Natural killer cell (primary cell): ENCODE results near the gene GTF3C4. TPM values are rescaled to one million over a fixed set of nuclear protein-coding genes. Genes with fewer than 3 reads are reported as not detected.
"Not testable (repeated sequence)": the region's sequence is repeated elsewhere in the genome, so short reads cannot be mapped to it uniquely, and the experiment has no call there.

Source experiments
- ATAC-seq, 3 donors: fragments of 150-1000 bp in 2 of 3; fragments of 200-7000 bp in 1 of 3; cut with Tn5 transposase; 1 replicate in 1 of 3; 2 replicates in 2 of 3; pipeline ENCODE4 v1.10.0; 2021; ENCODE audit warnings: mild to moderate bottlenecking in 2 of 3, moderate library complexity in 2 of 3
- DNase-seq, 2 donors: peaks; one replicate each; pipeline versions ENCODE4 v3.0.0 to v3.0.0-alpha.2; 2013 to 2021; ENCODE audit warnings: mixed read lengths in 1 of 2
- H3K27ac ChIP-seq: one replicate; pipeline ENCODE4 v1.5.1; 2013; ENCODE audit warnings: mild to moderate bottlenecking, low read length
- H3K27me3 ChIP-seq: one replicate; pipeline ENCODE4 v1.6.1; 2013; ENCODE audit warnings: low read length; ENCODE audit not compliant: control insufficient read depth, insufficient read depth
- H3K36me3 ChIP-seq: one replicate; pipeline ENCODE4 v1.6.1; 2013; ENCODE audit warnings: low read length; ENCODE audit not compliant: control insufficient read depth, insufficient read depth
- H3K4me1 ChIP-seq: one replicate; pipeline ENCODE4 v1.6.1; 2013; ENCODE audit warnings: low read length; ENCODE audit not compliant: control insufficient read depth, insufficient read depth
- H3K4me3 ChIP-seq: one replicate; pipeline ENCODE4 v1.5.1; 2013; ENCODE audit warnings: low read length
- H3K9me3 ChIP-seq: one replicate; pipeline ENCODE4 v1.6.1; 2013; ENCODE audit warnings: low read length; ENCODE audit not compliant: control insufficient read depth, insufficient read depth
- H3K27ac Mint-ChIP-seq, 2 donors: one replicate each; pipeline ENCODE4 v1.8.0; 2022; ENCODE audit warnings: mild to moderate bottlenecking in 2 of 2, mixed read lengths in 2 of 2, moderate library complexity in 1 of 2
- H3K27me3 Mint-ChIP-seq, 2 donors: one replicate each; pipeline ENCODE4 v1.8.0; 2022; ENCODE audit warnings: low read depth in 2 of 2, mixed read lengths in 2 of 2
- H3K36me3 Mint-ChIP-seq: one replicate; pipeline ENCODE4 v1.8.0; 2022; ENCODE audit warnings: mixed read lengths
- H3K4me1 Mint-ChIP-seq, 2 donors: one replicate each; pipeline ENCODE4 v1.8.0; 2022; ENCODE audit warnings: mixed read lengths in 2 of 2
- H3K4me3 Mint-ChIP-seq: one replicate; pipeline ENCODE4 v1.8.0; 2022; ENCODE audit warnings: mild to moderate bottlenecking, moderate library complexity, mixed read lengths
- H3K9me3 Mint-ChIP-seq, 2 donors: one replicate each; pipeline ENCODE4 v1.8.0; 2022; ENCODE audit warnings: mixed read lengths in 2 of 2
- WGBS: methylation state at CpG from one replicate; pipeline ENCODE4 v1.1.7; 2013; ENCODE audit warnings: missing lambda C conversion rate; ENCODE audit not compliant: insufficient coverage; 5-methylcytosine and 5-hydroxymethylcytosine counted together
- intact Hi-C: fragments of 100-400 bp; cut with micrococcal nuclease; formaldehyde crosslinking; loops from one replicate; pipeline ENCODE4 v1.14.2; 2022
- total RNA-seq, 4 donors: library from RNA; stranded (reverse); fragments of 120-200 nt in 1 of 4; gene quantifications; one replicate each; pipeline versions ENCODE4 v1.2.3 to v1.2.4, GENCODE V29; 2013 to 2022
- TF ChIP-seq, protein P1 (sequence below): fragments of 200-600 bp; IDR thresholded peaks from one replicate; pipeline ENCODE4 v1.8.0; 2022; ENCODE audit warnings: antibody characterized with exemption

Gene GTF3C4
- total RNA-seq, 3 donors from 2014 or later (not counting 1 experiment from before 2014, with no cell fraction given) = 11.0 to 12.7 (median 12.6) TPM

DNA sequence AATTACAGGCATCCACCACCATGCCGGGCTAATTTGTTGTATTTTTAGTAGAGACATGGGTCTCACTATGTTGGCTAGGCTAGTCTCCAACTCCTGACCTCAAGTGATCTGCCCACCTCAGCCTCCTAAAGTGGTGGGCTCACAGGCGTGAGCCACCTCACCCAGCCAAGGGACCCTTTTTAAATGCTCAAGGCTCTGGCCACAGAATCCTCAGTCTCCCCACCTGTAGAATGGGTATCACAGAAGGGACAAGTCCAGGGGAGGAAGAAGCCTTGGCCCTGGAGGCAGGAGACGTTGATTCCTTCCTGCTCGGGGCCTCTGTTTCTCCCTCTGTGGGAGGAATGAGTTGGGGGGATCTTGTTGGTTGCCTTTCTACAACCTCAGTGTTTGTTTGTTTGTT, 45.7 kb downstream of the GTF3C4 start:
- Histone ChIP-seq H3K4me1 (no peaks in the 10 kb centered on the region), H3K36me3 (no peaks in the 10 kb centered on the region), H3K9me3 (no peaks in the 10 kb centered on the region), H3K27ac (no peak overlapping the region), H3K27me3 (peaks cover 4% of the 10 kb centered on the region), H3K4me3 (no peak overlapping the region)
- intact Hi-C loops = no loop called here
- no peaks in the 10 kb centered on the region for H3K36me3 Mint-ChIP-seq
- 86% methylated on average over 3 of the region's 4 CpGs for WGBS
- no peak for DNase-seq
- peaks cover 16 to 20% of the 10 kb centered on the region in 2 donors for H3K27me3 Mint-ChIP-seq
- no peak for ATAC-seq
- TF ChIP-seq, protein P1, sequence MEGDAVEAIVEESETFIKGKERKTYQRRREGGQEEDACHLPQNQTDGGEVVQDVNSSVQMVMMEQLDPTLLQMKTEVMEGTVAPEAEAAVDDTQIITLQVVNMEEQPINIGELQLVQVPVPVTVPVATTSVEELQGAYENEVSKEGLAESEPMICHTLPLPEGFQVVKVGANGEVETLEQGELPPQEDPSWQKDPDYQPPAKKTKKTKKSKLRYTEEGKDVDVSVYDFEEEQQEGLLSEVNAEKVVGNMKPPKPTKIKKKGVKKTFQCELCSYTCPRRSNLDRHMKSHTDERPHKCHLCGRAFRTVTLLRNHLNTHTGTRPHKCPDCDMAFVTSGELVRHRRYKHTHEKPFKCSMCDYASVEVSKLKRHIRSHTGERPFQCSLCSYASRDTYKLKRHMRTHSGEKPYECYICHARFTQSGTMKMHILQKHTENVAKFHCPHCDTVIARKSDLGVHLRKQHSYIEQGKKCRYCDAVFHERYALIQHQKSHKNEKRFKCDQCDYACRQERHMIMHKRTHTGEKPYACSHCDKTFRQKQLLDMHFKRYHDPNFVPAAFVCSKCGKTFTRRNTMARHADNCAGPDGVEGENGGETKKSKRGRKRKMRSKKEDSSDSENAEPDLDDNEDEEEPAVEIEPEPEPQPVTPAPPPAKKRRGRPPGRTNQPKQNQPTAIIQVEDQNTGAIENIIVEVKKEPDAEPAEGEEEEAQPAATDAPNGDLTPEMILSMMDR = no peak
- H3K4me1 Mint-ChIP-seq = no peaks in the 10 kb centered on the region
- no peak overlapping the region for H3K27ac Mint-ChIP-seq
- H3K4me3 Mint-ChIP-seq = no peak overlapping the region
- H3K9me3 Mint-ChIP-seq = no peaks in the 10 kb centered on the region

DNA sequence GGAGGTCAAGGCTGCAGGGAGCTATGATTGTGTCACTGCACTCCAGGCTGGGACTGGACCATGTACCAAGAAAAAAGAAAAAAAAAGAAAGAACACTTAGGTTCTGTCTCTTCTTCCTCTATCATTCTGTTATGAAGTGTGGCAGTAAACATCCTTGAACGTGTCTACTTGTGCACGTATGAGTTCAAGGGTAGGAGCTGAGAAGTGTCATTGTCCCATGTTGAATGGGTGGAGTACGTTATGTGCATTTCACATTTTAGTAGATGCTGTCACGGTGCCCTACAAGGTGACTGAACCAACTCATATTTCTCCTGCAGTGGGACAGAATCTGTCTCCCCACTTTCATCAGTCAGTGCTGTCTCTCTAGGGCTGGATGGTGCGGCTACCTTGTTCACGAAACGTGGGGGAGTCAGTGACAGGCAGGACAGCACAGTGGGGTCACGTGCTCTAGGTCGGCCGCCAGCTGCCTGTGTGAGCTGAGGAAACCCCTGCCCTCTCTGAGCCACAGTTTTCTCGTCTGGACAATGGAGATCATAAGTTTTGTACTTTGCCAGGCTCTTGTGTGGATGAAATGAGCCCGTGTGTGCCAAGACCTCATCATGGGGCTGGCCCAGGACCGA, 47.2 kb downstream of the GTF3C4 start:
- H3K9me3 Mint-ChIP-seq = no peaks in the 10 kb centered on the region
- TF ChIP-seq, protein P1 = no peak
- DNase-seq (no peak), ATAC-seq (no peak)
- intact Hi-C loops = no loop called here
- H3K36me3 Mint-ChIP-seq = no peaks in the 10 kb centered on the region
- Histone ChIP-seq H3K27me3 (peaks cover 4% of the 10 kb centered on the region), H3K36me3 (no peaks in the 10 kb centered on the region), H3K4me1 (no peaks in the 10 kb centered on the region), H3K27ac (no peak overlapping the region), H3K9me3 (no peaks in the 10 kb centered on the region), H3K4me3 (no peak overlapping the region)
- H3K4me1 Mint-ChIP-seq = no peaks in the 10 kb centered on the region
- H3K4me3 Mint-ChIP-seq = no peak overlapping the region
- peaks cover 16 to 20% of the 10 kb centered on the region in 2 donors for H3K27me3 Mint-ChIP-seq
- WGBS = 70% methylated on average over 13 of the region's 13 CpGs
- H3K27ac Mint-ChIP-seq = no peak overlapping the region

DNA sequence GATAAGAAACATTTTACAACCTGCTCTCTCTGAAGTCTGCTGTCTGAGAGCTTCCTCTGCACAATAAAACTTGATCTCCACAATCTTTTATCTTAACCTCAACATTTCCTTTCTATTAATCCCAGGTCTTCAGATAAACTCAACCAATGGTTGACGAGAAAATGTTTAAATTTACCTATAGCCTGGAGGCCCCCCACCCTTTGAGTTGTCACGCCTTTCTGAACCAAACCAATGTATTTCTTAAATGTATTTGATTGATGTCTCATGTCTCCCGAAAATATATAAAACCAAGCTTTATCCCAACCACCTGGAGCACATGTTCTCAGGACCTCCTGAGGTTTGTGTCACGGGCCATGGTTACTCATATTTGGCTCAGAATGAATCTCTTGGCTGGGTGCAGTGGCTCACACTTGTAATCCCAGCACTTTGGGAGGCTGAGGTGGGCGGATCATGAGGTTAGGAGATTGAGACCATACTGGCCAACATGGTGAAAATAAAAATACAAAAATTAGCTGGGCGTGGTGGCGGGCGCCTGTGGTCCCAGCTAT, 48.2 kb downstream of the GTF3C4 start:
- H3K4me1 ChIP-seq, H3K4me3 ChIP-seq, H3K4me1 Mint-ChIP-seq, H3K27ac ChIP-seq, H3K36me3 Mint-ChIP-seq, H3K27me3 ChIP-seq, H3K27ac Mint-ChIP-seq, H3K36me3 ChIP-seq, H3K4me3 Mint-ChIP-seq, H3K9me3 ChIP-seq, H3K9me3 Mint-ChIP-seq, ATAC-seq, DNase-seq, intact Hi-C loops: not testable (repeated sequence)
- WGBS = 46% methylated on average over 8 of the region's 8 CpGs
- H3K27me3 Mint-ChIP-seq = peaks cover 18 to 20% of the 10 kb centered on the region in 2 donors

DNA sequence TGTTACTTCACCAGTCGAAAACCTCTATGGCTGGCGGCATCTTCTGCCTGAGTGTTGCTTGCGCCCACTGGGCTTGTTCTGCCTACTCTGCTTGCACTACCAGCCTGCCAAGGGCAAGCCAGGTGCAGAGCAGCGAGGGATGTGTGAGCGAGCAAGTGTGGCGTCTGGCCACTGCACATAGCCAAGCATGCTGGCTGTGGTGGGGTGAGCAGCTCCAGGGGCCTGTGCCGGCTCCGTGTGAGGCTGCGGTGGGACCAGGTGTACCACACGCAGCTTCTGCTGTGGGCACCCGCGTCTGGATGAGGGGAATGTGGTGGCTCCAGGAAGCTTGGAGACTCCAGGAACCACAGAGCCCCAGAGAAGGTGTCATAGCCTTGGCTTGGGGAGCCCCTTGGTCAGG, 51.4 kb downstream of the GTF3C4 start:
- no peak overlapping the region for H3K4me3 Mint-ChIP-seq
- no peaks in the 10 kb centered on the region for H3K36me3 Mint-ChIP-seq
- H3K4me1 ChIP-seq = no peaks in the 10 kb centered on the region
- H3K27ac Mint-ChIP-seq = no peak overlapping the region
- ATAC-seq = no peak
- H3K27me3 Mint-ChIP-seq = peaks cover 17 to 20% of the 10 kb centered on the region in 2 donors
- no peak for DNase-seq
- H3K27ac ChIP-seq = no peak overlapping the region
- H3K27me3 ChIP-seq = peaks cover 4% of the 10 kb centered on the region
- H3K9me3 Mint-ChIP-seq = no peaks in the 10 kb centered on the region
- no peaks in the 10 kb centered on the region for H3K9me3 ChIP-seq
- no peaks in the 10 kb centered on the region for H3K4me1 Mint-ChIP-seq
- no peaks in the 10 kb centered on the region for H3K36me3 ChIP-seq
- TF ChIP-seq, protein P1 = no peak
- H3K4me3 ChIP-seq = no peak overlapping the region
- intact Hi-C loops = no loop called here
- WGBS = 75% methylated on average over 12 of the region's 12 CpGs
